B cell (primary cell): ENCODE results near the gene GHR. TPM values are rescaled to one million over a fixed set of nuclear protein-coding genes. Genes with fewer than 3 reads are reported as not detected.

ENCODE experiments used
- ATAC-seq: fragments of 200-7000 bp; cut with Tn5 transposase; one replicate; pipeline ENCODE4 v1.10.0; 2021; ENCODE audit warnings: low read depth, mild to moderate bottlenecking, moderate number of reproducible peaks, moderate library complexity
- CTCF ChIA-PET: fragments of 350-600 bp; sonication (Branson Sonifier 250); formaldehyde crosslinking; loops from one replicate; lab custom pipeline; 2021; ENCODE audit warnings: antibody characterized with exemption, inconsistent platforms; lab: Charles Lee
- POLR2A ChIA-PET: fragments of 350-600 bp; sonication (Branson Sonifier 250); formaldehyde crosslinking; loops from one replicate; lab custom pipeline; 2021; ENCODE audit warnings: antibody characterized with exemption; lab: Charles Lee
- DNase-seq: peaks from one replicate; pipeline ENCODE4 v3.0.0; 2013
- H2AFZ ChIP-seq: 2 replicates; pipeline ENCODE4 v1.6.1; 2012; ENCODE audit warnings: mild to moderate bottlenecking, low read depth, low read length; ENCODE audit not compliant: insufficient read depth, poor library complexity, severe bottlenecking
- H3K27ac ChIP-seq, 2 donors: 1 replicate in 1 of 2; 2 replicates in 1 of 2; pipeline ENCODE4 v1.5.1; 2012 to 2013; ENCODE audit warnings: low read length in 2 of 2, mild to moderate bottlenecking in 2 of 2, moderate library complexity in 1 of 2
- H3K27me3 ChIP-seq, 4 experiments: fragments of 200-600 bp in 1 of 4; sonication (generic) in 1 of 4; replicated peaks in 1 of 4; 1 replicate in 2 of 4; 2 replicates in 2 of 4; pipeline versions ENCODE4 v1.6.1 to v1.7.0; 2013 to 2016; ENCODE audit warnings: low read length in 3 of 4, mild to moderate bottlenecking in 2 of 4, mixed read lengths in 1 of 4, moderate library complexity in 1 of 4; ENCODE audit not compliant: insufficient read depth in 4 of 4, control insufficient read depth in 3 of 4; ENCODE audit errors: control extremely low read depth in 1 of 4
- H3K36me3 ChIP-seq, 2 experiments: replicated peaks in 1 of 2; 1 replicate in 1 of 2; 2 replicates in 1 of 2; pipeline versions ENCODE4 v1.6.1 to v1.7.1; 2013; ENCODE audit warnings: low read length in 1 of 2; ENCODE audit not compliant: insufficient read depth in 2 of 2, control insufficient read depth in 1 of 2; ENCODE audit errors: control extremely low read depth in 1 of 2, extremely low read depth in 1 of 2
- H3K4me1 ChIP-seq, 2 donors: fragments of 200-600 bp in 1 of 2; sonication (generic) in 1 of 2; 1 replicate in 1 of 2; 2 replicates in 1 of 2; pipeline versions ENCODE4 v1.5.1 to v1.6.1; 2013 to 2017; ENCODE audit warnings: low read length in 2 of 2; ENCODE audit not compliant: control insufficient read depth in 2 of 2, insufficient read depth in 2 of 2
- H3K4me2 ChIP-seq: replicated peaks from 2 replicates; pipeline ENCODE3; 2012; ENCODE audit warnings: mild to moderate bottlenecking, low read depth, low read length; ENCODE audit not compliant: poor library complexity, severe bottlenecking
- H3K4me3 ChIP-seq, 5 experiments: fragments of 200-600 bp in 1 of 5; sonication (generic) in 1 of 5; 1 replicate in 3 of 5; 2 replicates in 2 of 5; pipeline versions ENCODE4 v1.5.1 to v1.7.0; 2011 to 2016; ENCODE audit warnings: low read length in 4 of 5, mild to moderate bottlenecking in 4 of 5, low read depth in 2 of 5, control low read depth in 1 of 5, moderate library complexity in 1 of 5; ENCODE audit not compliant: insufficient read depth in 1 of 5; ENCODE audit errors: control extremely low read depth in 1 of 5, extremely low read depth in 1 of 5
- H3K79me2 ChIP-seq: fragments of 200-600 bp; sonication (generic); one replicate; pipeline ENCODE4 v1.6.0; 2016; ENCODE audit warnings: low read length; ENCODE audit not compliant: control insufficient read depth, insufficient read depth
- H3K9ac ChIP-seq: fragments of 200-600 bp; sonication (generic); 2 replicates; pipeline ENCODE4 v1.6.1; 2017; ENCODE audit warnings: mild to moderate bottlenecking, low read length, moderate library complexity
- H3K9me3 ChIP-seq, 3 donors: one replicate each; pipeline versions ENCODE4 v1.6.1 to v1.7.1; 2013; ENCODE audit warnings: low read length in 2 of 3; ENCODE audit not compliant: control insufficient read depth in 2 of 3, insufficient read depth in 1 of 3; ENCODE audit errors: control extremely low read depth in 1 of 3
- H4K20me1 ChIP-seq: 2 replicates; pipeline ENCODE4 v1.6.0; 2012; ENCODE audit warnings: mild to moderate bottlenecking, low read length; ENCODE audit not compliant: insufficient read depth, control insufficient read depth, poor library complexity, severe bottlenecking
- H3K27ac Mint-ChIP-seq: one replicate; pipeline ENCODE4 v1.8.0; 2021; ENCODE audit warnings: mixed read lengths
- H3K27me3 Mint-ChIP-seq: one replicate; pipeline ENCODE4 v1.8.0; 2021; ENCODE audit warnings: mixed read lengths
- H3K4me1 Mint-ChIP-seq: one replicate; pipeline ENCODE4 v1.8.0; 2021; ENCODE audit warnings: mixed read lengths
- H3K4me3 Mint-ChIP-seq: one replicate; pipeline ENCODE4 v1.8.0; 2021; ENCODE audit warnings: mixed read lengths
- H3K9me3 Mint-ChIP-seq: one replicate; pipeline ENCODE4 v1.8.0; 2022; ENCODE audit warnings: mixed read lengths; ENCODE audit not compliant: insufficient read depth
- CTCF ChIP-seq: fragments of 200-600 bp; IDR thresholded peaks from one replicate; pipeline ENCODE4 v1.8.0; 2022; ENCODE audit warnings: antibody characterized with exemption, mild to moderate bottlenecking
- EZH2 ChIP-seq: IDR thresholded peaks from 2 replicates; pipeline ENCODE4 v1.6.1; 2012; ENCODE audit warnings: borderline replicate concordance, low read depth, mild to moderate bottlenecking, moderate library complexity, low read length; ENCODE audit not compliant: insufficient read depth, poor library complexity, severe bottlenecking
- WGBS: methylation state at CpG from one replicate; pipeline ENCODE4 v1.1.5; 2013; ENCODE audit warnings: missing lambda C conversion rate; ENCODE audit not compliant: insufficient coverage; 5-methylcytosine and 5-hydroxymethylcytosine counted together
- intact Hi-C: fragments of 100-400 bp; cut with micrococcal nuclease; formaldehyde crosslinking; loops from one replicate; pipeline ENCODE4 v1.10.0; 2022
- polyA plus RNA-seq: library from polyadenylated mRNA; depleted of rRNA; stranded (reverse); fragments of >200 nt; gene quantifications from 2 replicates; pipeline ENCODE4 v1.2.3, GENCODE V29; 2012
- total RNA-seq, 2 donors: library from RNA; stranded (reverse); fragments of 120-200 nt in 1 of 2; gene quantifications; 1 replicate in 1 of 2; 2 replicates in 1 of 2; pipeline versions ENCODE4 v1.2.3 to v1.2.4, GENCODE V29; 2013 to 2022

The GHR gene
- total and polyA plus RNA-seq, 2 donors (not counting 1 experiment from before 2014, with no cell fraction given), result not detected

- no peak overlapping the region for H2AFZ ChIP-seq
- no peak overlapping the region for H3K27ac ChIP-seq
- no peak overlapping the region for H3K4me2 ChIP-seq
- no peak overlapping the region for H3K9ac ChIP-seq
- Mint-ChIP-seq H3K4me1 (no peaks in the 10 kb centered on the region), H3K27ac (no peak overlapping the region), H3K4me3 (no peak overlapping the region), H3K9me3 (peaks cover 5% of the 10 kb centered on the region), H3K27me3 (no peaks in the 10 kb centered on the region)
- H3K4me1 ChIP-seq, result no peaks in the 10 kb centered on the region
- H3K36me3 ChIP-seq, result no peaks in the 10 kb centered on the region
- intact Hi-C loops, result no loop called here
- H3K4me3 ChIP-seq, result no peak overlapping the region
- TF ChIP-seq CTCF (no peak), EZH2 (no peak)
- no peaks in the 10 kb centered on the region for H4K20me1 ChIP-seq
- H3K9me3 ChIP-seq, result peaks cover 0 to 7% (median 0%) of the 10 kb centered on the region in 3 donors
- WGBS, result 94% methylated on average over 3 of the region's 5 CpGs
- ChIA-PET POLR2A (no interaction called here), CTCF (no interaction called here)
- no peaks in the 10 kb centered on the region for H3K27me3 ChIP-seq
- ATAC-seq (no peak), DNase-seq (no peak)
- H3K79me2 ChIP-seq, result no peaks in the 10 kb centered on the region
Observed at GRCh38 chr5:42390115-42390514, 33.1 kb upstream of the GHR start.

- H3K4me1 Mint-ChIP-seq, result no peaks in the 10 kb centered on the region
- ChIA-PET POLR2A (no interaction called here), CTCF (no interaction called here)
- Histone ChIP-seq H4K20me1 (no peaks in the 10 kb centered on the region), H3K4me2 (no peak overlapping the region), H2AFZ (no peak overlapping the region), H3K27me3 (no peaks in the 10 kb centered on the region), H3K9me3 (peaks cover 0 to 19% (median 0%) of the 10 kb centered on the region in 3 donors), H3K79me2 (no peaks in the 10 kb centered on the region), H3K36me3 (no peaks in the 10 kb centered on the region), H3K4me1 (no peaks in the 10 kb centered on the region), H3K9ac (no peak overlapping the region), H3K4me3 (no peak overlapping the region), H3K27ac (no peak overlapping the region)
- no peak for TF ChIP-seq EZH2
- no peak for TF ChIP-seq CTCF
- H3K4me3 Mint-ChIP-seq, result no peak overlapping the region
- DNase-seq, result no peak
- H3K9me3 Mint-ChIP-seq, result peaks cover 5% of the 10 kb centered on the region
- ATAC-seq, result no peak
- H3K27me3 Mint-ChIP-seq, result no peaks in the 10 kb centered on the region
- WGBS, result 77% methylated on average over 2 of the region's 2 CpGs
- H3K27ac Mint-ChIP-seq, result no peak overlapping the region
- intact Hi-C loops, result no loop called here
Observed at GRCh38 chr5:42392917-42393316, 30.3 kb upstream of the GHR start.
